M059J (cell line): ENCODE data around the gene CCDC200. TPM values are rescaled to one million over a fixed set of nuclear protein-coding genes. Genes with fewer than 3 reads are reported as not detected.
"Not testable (repeated sequence)": the region's sequence is repeated elsewhere in the genome, so short reads cannot be mapped to it uniquely, and the experiment has no call there.

Experiments
- DNase-seq: peaks from one replicate; pipeline ENCODE4 v3.0.0-alpha.2; 2012; ENCODE audit warnings: low read depth
- total RNA-seq: library from RNA; depleted of rRNA; stranded (reverse); fragments of >200 nt; shearing (Covaris generic); gene quantifications from 2 replicates; pipeline ENCODE4 v1.2.3, GENCODE V29; 2014

CCDC200 gene
- total RNA-seq, 1 experiment from 2014 or later: not detected

- DNase-seq: no peak
Observed at GRCh38 chr17:43216369-43216761, 12.1 kb downstream of the CCDC200 start.

- no peak for DNase-seq
Observed at GRCh38 chr17:43215341-43215740, 13.1 kb downstream of the CCDC200 start.

DNA sequence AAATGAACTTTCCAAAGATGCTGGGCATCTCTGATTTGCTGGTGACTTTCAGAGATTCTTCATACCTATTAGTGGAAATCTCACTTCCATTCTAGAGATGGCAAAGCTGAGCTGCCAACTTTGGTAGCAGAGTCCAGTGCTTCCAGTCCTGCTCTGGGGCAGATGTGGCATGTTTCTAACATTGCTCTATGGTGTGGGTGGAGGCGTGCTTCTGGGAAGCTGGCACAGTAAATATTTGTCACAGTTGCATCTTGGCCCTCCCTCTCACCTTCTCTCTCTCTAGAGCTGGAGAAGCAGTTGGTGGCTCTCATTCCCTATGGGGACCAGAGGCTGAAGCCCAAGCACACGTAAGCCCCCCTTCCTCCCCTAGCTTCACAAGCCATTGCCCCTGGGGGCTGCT is 14.9 kb downstream of the CCDC200 start:
- no peak for DNase-seq

DNA sequence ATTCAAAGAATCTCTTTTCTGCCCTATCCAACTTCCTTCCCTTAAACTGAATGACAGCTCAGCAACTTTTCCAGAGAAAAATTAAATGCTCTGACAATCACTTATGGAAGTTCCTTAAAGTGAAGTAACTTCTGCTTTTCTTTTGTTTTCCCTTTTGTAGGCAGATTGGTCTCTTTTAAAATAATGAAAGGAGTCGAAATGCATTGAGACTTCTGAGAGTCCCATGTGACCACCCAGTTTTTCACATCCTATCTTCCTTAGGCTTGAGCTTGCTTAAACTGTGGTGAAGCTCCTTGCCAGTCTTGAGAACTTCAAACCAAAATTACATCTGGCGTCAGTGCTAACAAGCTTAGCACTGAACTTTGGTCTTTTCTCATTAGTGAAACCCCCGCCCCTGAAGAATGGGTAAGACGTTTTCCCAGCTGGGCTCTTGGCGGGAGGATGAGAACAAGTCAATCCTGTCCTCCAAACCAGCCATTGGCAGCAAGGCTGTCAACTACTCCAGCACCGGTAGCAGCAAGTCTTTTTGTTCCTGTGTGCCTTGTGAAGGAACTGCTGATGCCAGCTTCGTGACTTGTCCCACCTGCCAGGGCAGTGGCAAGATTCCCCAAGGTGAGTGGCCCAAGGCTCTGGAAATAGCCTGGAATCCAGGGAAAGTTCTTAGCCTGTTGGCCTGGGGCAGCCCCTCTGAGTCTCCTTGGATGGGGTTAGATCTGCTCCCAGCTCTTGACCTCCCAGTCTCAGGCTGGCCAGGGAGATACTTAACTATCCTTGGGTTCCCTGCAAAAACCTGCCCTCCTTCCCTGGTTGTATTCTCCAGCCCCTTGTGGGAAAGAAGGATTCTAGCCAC is 15.6 kb downstream of the CCDC200 start:
- DNase-seq: no peak

DNA sequence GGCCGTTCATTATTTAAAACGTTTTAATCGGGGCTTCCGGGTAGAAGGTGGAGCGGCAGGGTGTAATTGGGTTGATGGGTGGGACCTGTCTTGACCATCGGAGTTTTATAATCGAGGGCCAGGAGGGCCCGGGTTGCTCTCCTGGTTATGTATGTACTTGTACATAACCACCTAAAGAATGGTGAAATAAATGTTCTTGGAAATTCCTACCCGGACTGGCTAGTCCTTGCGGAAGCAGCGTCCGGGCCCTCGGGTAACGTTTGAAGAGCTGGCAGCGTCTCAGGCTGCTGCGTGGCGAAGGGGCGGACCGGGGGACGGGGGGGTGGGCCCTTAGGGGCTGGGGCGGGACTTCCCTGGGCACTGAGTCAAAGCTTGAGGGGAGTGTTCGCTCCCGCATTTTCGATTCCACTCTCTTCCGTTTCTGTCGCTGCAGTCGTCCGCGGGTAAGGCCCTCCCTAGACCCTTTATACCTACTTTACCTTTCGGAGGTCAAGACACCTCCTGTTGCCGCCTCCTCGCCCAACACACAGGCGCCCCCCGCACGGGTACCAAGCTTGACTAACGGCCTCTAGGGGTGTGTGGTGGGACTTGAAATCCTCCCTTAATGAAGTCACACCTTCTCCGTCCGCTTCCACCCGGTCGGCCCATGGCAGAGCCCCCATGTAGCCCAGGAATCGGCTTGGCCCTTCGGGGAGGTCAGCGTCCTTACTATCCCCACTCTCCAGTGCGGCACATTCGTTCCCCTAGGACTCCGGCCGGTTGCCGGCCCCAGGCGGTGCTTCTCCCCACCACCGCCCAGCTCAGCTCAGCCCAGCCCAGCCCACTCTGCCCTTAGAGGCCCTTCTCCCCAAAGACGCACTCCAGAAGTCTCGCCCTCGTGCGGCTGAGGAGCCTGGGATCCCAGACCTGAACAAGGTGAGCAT is 16.7 kb downstream of the CCDC200 start, which contains the start of gene TMEM106A:
Gene TMEM106A (plus strand): TSS at position 396 of the 923 bp plus-strand sequence. CDS start 1,167 bp downstream, outside the sequence.
- DNase-seq: peak; percentile 83

DNA sequence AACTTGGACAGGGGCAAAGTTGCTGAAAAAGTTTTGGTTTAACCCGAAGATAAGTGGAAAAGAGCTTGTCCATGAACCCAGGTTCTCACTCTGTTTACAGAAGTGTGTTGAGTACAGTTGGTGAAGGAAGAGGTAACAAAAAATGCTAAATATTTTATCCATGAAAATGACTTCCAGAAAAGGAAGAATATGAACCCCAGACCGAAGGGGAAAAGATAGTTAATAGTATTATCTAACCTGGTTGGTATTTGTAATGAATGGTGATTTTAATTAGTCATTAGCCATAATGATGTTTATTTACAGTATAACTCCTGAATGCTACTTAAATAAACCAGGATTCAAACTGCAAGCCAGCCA is 17.3 kb downstream of the CCDC200 start:
- no peak for DNase-seq

- DNase-seq: no peak
Observed at GRCh38 chr17:43210576-43210975, 17.8 kb downstream of the CCDC200 start.

DNA sequence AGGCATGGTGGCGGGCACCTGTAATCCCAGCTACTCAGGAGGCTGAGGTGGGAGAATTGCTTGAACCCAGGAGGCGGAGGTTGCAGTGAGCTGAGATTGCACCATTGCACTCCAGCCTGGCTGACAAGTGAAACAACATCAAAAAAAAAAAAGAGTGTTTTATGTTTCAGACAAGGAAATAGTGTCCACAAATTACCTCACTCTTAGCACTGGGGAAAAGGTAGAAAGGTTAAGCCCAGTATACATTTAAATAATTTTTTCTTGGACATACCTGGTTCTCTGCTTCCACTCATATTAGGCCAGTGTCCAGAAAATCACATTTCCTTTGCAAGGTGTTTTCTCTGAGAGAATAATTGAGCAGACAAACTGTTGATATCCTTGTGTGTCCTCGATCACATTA is 25.4 kb downstream of the CCDC200 start:
- not testable (repeated sequence) for DNase-seq

GRCh38 chr17:43200127-43200526 is 28.3 kb downstream of the CCDC200 start:
- no peak for DNase-seq

GRCh38 chr17:43199633-43200032 is 28.8 kb downstream of the CCDC200 start:
- DNase-seq: no peak

DNA sequence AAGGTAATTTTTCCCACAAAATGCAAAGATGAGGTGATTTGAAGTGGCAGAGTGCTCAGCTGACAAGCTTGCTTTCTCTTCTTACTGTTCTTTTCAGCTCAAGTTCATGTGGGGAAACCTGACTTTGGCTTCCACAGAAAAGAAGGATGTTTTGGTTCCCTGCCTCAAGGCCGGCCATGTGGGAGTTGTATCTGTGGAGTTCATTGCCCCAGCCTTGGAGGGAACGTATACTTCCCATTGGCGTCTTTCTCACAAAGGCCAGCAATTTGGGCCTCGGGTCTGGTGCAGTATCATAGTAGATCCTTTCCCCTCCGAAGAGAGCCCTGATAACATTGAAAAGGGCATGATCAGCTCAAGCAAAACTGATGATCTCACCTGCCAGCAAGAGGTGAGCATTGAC is 35.2 kb downstream of the CCDC200 start:
- DNase-seq: no peak

DNA sequence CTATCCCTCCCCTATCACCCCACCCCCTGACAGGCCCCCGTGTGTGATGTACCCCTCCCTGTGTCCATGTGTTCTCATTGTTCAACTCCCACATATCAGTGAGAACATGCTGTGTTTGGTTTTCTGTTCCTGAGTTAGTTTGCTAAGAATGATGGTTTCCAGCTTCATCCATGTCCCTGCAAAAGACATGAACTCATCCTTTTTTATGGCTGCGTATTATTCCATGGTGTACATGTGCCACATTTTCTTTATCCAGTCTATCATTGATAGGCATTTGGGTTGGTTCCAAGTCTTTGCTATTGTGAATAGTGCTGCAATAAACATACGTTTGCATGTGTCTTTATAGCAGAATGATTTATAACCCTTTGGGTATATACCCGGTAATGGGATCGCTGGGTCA is 41.8 kb downstream of the CCDC200 start:
- DNase-seq: not testable (repeated sequence)

GRCh38 chr17:43183921-43184320 is 44.5 kb downstream of the CCDC200 start:
- no peak for DNase-seq

GRCh38 chr17:43176119-43176570 is 52.3 kb downstream of the CCDC200 start:
- DNase-seq: no peak

GRCh38 chr17:43175213-43176118 is 53.0 kb downstream of the CCDC200 start:
- DNase-seq: peak; percentile 33

GRCh38 chr17:43171586-43172487 is 56.6 kb downstream of the CCDC200 start:
- DNase-seq: peak; percentile 97
